Stimulated activated CD8-positive, alpha-beta memory T cell treated with anti-CD3 and anti-CD28 coated beads, Interleukin-12 subunit alpha, Interleukin-12 subunit beta, amount 100 ng/mL, for 1 hour (primary cell): ENCODE data around the gene NPTXR.

Experiments
- DNase-seq: peaks from one replicate; pipeline ENCODE4 v3.0.0-alpha.2; 2020; ENCODE audit warnings: low read depth

NPTXR gene

GRCh38 chr22:38770257-38770949 is 73.4 kb downstream of the NPTXR start:
- DNase-seq: no peak
